Parathyroid adenoma (tissue), 2 donors: Measurements from ENCODE around the gene CNTNAP2.

Experiments
- H2AFZ ChIP-seq: fragments of 300-600 bp; sonication (generic); one replicate; pipeline ENCODE4 v1.7.0; 2017; ENCODE audit warnings: antibody characterized with exemption, mild to moderate bottlenecking
- H3K27ac ChIP-seq: fragments of 300-600 bp; sonication (generic); one replicate; pipeline ENCODE4 v1.7.0; 2017
- H3K27me3 ChIP-seq: fragments of 300-600 bp; sonication (generic); one replicate; pipeline ENCODE4 v1.7.0; 2017; ENCODE audit warnings: low read length; ENCODE audit not compliant: control insufficient read depth, insufficient read depth
- H3K36me3 ChIP-seq: fragments of 300-600 bp; sonication (generic); one replicate; pipeline ENCODE4 v1.7.0; 2017; ENCODE audit warnings: low read length; ENCODE audit not compliant: control insufficient read depth, insufficient read depth
- H3K4me1 ChIP-seq: fragments of 300-600 bp; sonication (generic); one replicate; pipeline ENCODE4 v1.7.0; 2017; ENCODE audit warnings: control low read depth
- H3K4me2 ChIP-seq: fragments of 300-600 bp; sonication (generic); one replicate; pipeline ENCODE4 v1.7.0; 2017; ENCODE audit warnings: low read length
- H3K4me3 ChIP-seq: fragments of 300-600 bp; sonication (generic); one replicate; pipeline ENCODE4 v1.7.0; 2017; ENCODE audit warnings: low read depth, low read length
- H3K79me2 ChIP-seq: fragments of 300-600 bp; sonication (generic); one replicate; pipeline ENCODE4 v1.7.0; 2017; ENCODE audit warnings: control low read depth
- H3K9ac ChIP-seq: fragments of 300-600 bp; sonication (generic); one replicate; pipeline ENCODE4 v1.7.0; 2017; ENCODE audit warnings: mild to moderate bottlenecking
- H3K9me3 ChIP-seq: fragments of 300-600 bp; sonication (generic); one replicate; pipeline ENCODE4 v1.7.0; 2017; ENCODE audit warnings: low read length; ENCODE audit not compliant: control insufficient read depth
- CTCF ChIP-seq: fragments of 300-600 bp; sonication (generic); IDR thresholded peaks from one replicate; pipeline ENCODE4 v1.7.0; 2017; ENCODE audit warnings: antibody characterized with exemption, mild to moderate bottlenecking
- donor health status: primary hyperparathyroidism.

CNTNAP2 gene

GRCh38 chr7:147978201-147978600, 1861.6 kb downstream of the CNTNAP2 start:
- TF ChIP-seq CTCF, result no peak
- no peaks in the 10 kb centered on the region for H3K27me3 ChIP-seq
- no peaks in the 10 kb centered on the region for H3K36me3 ChIP-seq
- no peak overlapping the region for H3K4me3 ChIP-seq
- no peaks in the 10 kb centered on the region for H3K79me2 ChIP-seq
- no peak overlapping the region for H3K4me2 ChIP-seq
- H2AFZ ChIP-seq, result no peak overlapping the region
- no peaks in the 10 kb centered on the region for H3K9me3 ChIP-seq
- H3K27ac ChIP-seq, result no peak overlapping the region
- H3K4me1 ChIP-seq, result no peaks in the 10 kb centered on the region
- no peak overlapping the region for H3K9ac ChIP-seq

GRCh38 chr7:147978651-147979050, 1862.0 kb downstream of the CNTNAP2 start:
- H3K36me3 ChIP-seq, result no peaks in the 10 kb centered on the region
- no peaks in the 10 kb centered on the region for H3K79me2 ChIP-seq
- no peak overlapping the region for H3K9ac ChIP-seq
- H3K4me3 ChIP-seq, result no peak overlapping the region
- no peaks in the 10 kb centered on the region for H3K27me3 ChIP-seq
- no peak overlapping the region for H3K4me2 ChIP-seq
- H2AFZ ChIP-seq, result no peak overlapping the region
- no peaks in the 10 kb centered on the region for H3K9me3 ChIP-seq
- H3K27ac ChIP-seq, result no peak overlapping the region
- no peak for TF ChIP-seq CTCF
- no peaks in the 10 kb centered on the region for H3K4me1 ChIP-seq

GRCh38 chr7:147980826-147981813, 1864.5 kb downstream of the CNTNAP2 start:
- no peak overlapping the region for H3K4me2 ChIP-seq
- TF ChIP-seq CTCF, result no peak

GRCh38 chr7:147982307-147982706, 1865.7 kb downstream of the CNTNAP2 start:
- no peak overlapping the region for H3K4me2 ChIP-seq
- H3K4me3 ChIP-seq, result no peak overlapping the region
- H3K9me3 ChIP-seq, result no peaks in the 10 kb centered on the region
- no peaks in the 10 kb centered on the region for H3K4me1 ChIP-seq
- H3K79me2 ChIP-seq, result no peaks in the 10 kb centered on the region
- H2AFZ ChIP-seq, result no peak overlapping the region
- H3K36me3 ChIP-seq, result no peaks in the 10 kb centered on the region
- no peak for TF ChIP-seq CTCF
- H3K27me3 ChIP-seq, result no peaks in the 10 kb centered on the region
- no peak overlapping the region for H3K9ac ChIP-seq
- no peak overlapping the region for H3K27ac ChIP-seq

More at GRCh38 chr7:147980826-147981813, 1864.5 kb downstream of the CNTNAP2 start:
- Histone ChIP-seq H3K79me2 (no peaks in the 10 kb centered on the region), H3K27me3 (no peaks in the 10 kb centered on the region), H3K9me3 (no peaks in the 10 kb centered on the region), H3K9ac (no peak overlapping the region), H2AFZ (no peak overlapping the region), H3K36me3 (no peaks in the 10 kb centered on the region), H3K27ac (no peak overlapping the region), H3K4me3 (no peak overlapping the region), H3K4me1 (no peaks in the 10 kb centered on the region)

DNA sequence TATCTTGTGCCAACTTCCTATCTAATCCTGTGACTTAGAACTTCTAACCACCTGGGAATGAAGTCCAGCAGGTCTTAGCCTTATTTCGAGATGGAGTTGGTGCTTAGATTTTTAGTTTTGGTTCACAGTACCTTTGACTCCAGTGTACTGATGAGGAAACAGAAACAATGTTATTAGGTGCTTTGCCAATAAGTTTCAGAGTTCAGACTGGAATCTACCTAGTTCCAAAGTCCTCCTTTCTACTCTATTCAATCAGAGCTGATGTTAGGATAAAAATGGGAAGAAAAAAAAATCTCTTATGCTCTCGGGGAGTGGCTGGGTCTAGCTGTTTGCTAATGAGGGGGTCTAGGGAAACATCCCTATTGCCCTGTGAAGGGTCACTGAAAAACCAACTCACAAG, 1867.7 kb downstream of the CNTNAP2 start:
- H3K27ac ChIP-seq, result no peak overlapping the region
- no peak overlapping the region for H3K4me3 ChIP-seq
- H2AFZ ChIP-seq, result no peak overlapping the region

More for the DNA sequence above, 1867.7 kb downstream of the CNTNAP2 start:
- TF ChIP-seq CTCF, result no peak
- Histone ChIP-seq H3K4me2 (no peak overlapping the region), H3K9ac (no peak overlapping the region), H3K27me3 (no peaks in the 10 kb centered on the region), H3K4me1 (no peaks in the 10 kb centered on the region), H3K9me3 (no peaks in the 10 kb centered on the region), H3K36me3 (no peaks in the 10 kb centered on the region), H3K79me2 (no peaks in the 10 kb centered on the region)
